ENCODE data around the gene LRFN4.
A peak's percentile ranks its signal among the peaks of the same experiment; 100 is the strongest.
"Not testable (repeated sequence)": the region's sequence is repeated elsewhere in the genome, so short reads cannot be mapped to it uniquely, and the experiment has no call there.

LRFN4 gene
- total RNA-seq, result 13.1 to 19.6 (median 13.9) reads per million in 4 experiments

DNA sequence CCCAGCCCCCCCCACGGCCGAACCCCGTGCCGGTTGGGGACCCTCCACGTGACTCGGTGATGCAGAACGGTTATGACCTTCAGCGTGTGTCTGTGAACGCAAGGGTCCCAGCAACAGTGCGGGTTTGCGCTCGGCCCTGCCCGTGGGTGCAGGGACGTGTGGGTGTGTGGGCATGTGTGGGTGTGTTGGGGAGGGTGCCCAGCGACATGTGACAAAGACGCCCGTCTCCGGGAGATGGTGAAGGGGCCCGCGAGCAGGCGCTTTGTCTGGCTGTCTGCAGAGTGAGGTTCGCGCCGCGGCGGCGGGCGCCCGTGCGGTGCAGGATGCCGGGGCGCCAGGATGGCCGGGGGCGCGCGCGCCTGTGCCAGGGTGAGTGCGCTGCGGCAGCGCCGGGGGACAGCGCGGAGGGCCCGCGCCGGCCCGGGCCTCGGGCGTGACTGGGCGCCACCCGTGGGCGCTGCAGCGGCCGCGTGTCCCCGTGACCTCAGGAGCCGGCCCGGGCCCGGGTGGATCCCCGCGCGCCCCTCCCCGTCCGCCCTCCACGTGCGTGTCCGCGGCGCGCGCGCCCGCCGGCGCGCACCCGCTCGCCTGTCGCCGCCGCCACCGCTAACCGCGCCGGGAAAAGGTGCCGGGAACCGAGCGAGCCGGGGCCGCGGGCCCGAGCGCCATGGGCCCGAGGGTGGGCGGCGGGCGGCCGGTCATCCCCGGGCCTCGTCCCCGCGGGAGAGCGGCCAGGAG, at the start of gene LRFN4:
Gene LRFN4 (plus strand): TSS at position 569 of the 738 bp plus-strand sequence. CDS start 681 bp downstream, outside the sequence.
- DNase-seq, result peak; percentile 37

DNA sequence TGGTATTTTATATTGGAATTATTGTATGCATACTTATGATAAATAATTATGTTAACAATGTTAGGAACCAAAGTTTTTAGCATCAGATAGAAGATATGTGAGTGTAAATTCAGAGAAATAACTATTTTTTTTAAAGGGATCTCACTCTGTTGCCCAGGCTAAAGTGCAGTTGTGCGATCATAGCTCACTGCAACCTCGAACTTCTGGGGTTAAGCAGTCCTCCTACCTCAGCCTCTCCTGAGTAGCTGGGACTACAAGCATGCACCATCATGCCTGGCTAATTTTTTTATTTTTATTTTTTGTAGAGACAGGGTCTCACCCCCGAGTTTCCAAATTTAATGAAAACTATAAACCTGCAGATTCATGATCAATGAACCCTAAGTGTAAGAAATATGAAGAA, 47.3 kb upstream of the LRFN4 start:
- no peak for DNase-seq

DNA sequence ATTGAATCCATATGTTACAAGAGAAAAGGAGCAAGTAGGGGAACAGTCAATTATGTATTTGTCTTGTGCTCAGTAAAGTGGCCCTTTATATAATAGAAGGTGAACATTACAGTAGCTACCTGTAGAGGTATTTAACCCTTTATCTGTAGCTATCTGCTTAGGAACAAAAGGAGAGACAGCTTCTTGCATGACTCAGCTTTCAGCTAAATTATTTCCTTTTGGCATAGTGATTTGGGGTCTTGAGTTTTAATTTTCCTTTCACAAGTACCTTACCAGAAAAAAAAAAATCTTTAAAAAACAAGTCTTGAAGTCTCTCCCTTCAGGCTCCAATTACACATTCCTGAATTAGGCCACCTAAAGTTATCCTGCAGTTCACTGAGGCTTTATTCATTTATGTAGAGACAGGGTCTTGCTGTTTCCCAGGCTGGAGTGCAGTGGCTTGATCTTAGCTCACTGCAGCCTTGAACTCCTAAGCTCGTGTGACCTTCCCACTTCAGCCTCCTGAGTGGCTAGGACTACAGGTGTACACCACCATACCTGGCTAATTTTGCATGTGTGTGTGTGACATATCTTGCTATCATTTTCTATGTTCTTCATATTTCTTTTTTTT, 46.2 kb upstream of the LRFN4 start:
- no peak for DNase-seq

DNA sequence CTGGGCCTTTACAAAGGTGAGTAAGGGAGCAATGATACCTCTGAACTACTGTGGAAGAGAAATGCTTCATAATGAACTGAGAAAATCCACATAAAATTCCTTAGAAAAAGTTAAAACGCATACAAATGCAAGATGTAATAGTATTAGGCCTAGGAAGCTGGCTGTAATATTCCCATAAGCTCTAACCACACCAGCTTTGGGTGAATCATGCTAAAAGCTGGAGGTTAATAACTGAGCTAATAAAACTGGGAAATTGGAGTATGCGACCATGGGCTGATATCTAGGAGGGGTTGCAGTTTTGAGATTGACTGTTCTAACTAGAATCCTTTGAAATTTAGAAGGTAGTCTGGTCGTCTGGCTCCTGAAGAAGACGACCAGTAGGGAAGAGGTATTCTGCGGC, 42.2 kb upstream of the LRFN4 start:
- no peak for DNase-seq

DNA sequence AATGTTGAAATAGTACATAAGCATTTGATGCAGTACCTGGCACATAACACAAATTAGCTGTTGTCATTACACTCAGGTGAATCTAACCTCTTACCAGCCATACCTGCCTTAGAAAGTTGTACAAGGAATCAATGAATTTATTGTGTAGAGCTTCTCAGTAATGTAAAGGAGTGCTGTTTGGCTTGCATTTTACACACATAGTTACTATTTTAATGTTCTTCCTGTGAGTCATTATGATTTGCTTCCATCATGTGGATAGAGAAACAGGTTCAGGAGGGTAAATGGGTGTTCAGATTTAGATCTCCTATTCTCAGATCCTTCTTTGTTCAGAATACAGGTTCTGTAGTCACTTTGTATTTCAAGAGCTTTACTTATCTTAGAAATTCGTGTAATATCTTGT, 41.2 kb upstream of the LRFN4 start:
- no peak for DNase-seq

DNA sequence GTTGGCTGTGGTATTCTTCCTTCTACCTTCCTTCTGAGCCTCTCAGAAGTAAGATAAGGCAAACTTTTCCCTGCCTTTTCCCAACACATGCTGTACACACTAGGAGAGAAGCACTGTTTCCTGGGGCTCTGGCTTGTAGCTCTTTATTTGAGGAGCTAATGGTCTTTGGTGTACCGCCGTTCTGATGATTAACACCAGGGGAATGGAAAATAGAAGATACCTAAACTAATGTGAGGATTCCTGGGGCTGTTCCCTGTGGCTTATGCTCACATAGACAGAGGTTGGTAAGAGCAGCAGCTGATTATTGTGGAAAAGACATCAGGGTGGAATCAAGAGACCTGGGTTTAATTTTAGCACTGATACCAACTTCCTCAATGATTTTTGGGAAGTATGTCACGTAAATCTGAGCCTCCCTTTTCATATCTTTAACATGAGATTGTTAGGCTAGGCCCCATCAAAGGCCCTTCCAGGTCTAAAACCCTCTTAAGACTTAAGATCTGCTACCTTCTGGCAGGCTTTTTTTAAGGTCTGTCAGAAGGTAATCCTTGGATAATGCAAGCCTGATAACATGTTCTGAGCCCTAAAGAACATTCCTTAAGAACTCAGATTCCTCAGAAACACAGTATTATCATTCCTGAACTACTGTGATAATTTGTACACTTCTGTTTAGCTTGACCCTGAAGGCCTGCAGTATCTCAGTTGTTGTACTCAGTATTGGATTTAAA, 38.5 kb upstream of the LRFN4 start:
- DNase-seq, result no peak

DNA sequence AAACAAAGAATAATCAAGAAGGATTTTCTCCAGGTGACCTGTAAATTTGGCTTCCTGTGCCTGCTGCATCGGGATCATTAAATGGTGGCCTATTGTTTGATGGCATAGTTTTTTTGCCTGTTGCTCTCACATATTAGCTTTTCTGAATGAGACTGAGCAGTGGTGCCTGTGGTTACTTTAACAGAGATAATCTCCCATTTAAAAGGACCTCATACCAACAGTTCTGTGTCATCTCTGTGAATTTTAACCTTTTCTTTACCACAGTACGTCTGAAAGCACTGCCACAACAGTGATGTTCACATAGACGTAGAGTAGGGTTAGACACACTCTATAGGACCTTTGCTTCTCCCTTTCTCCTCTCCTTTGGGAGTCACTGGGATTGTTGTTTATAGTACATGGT, 36.5 kb upstream of the LRFN4 start:
- no peak for DNase-seq

DNA sequence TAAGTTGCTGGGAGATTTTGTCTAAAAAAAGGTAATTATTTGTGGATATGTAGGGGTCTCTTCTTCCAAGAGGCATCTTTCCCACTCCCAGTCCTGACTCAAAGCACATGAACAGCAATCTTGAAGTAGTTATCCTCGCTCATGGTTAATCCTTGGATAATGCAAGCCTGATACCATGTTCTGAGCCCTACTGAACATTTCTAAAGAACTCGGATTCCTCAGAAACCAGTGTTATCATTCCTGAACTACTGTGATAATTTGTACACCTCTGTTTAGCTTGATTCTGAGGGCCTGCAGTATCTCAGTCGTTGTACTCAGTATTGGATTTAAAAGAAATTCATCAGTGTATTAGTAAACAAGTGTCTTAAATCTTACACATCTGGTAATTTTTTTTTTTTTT, 36.0 kb upstream of the LRFN4 start:
- no peak for DNase-seq

DNA sequence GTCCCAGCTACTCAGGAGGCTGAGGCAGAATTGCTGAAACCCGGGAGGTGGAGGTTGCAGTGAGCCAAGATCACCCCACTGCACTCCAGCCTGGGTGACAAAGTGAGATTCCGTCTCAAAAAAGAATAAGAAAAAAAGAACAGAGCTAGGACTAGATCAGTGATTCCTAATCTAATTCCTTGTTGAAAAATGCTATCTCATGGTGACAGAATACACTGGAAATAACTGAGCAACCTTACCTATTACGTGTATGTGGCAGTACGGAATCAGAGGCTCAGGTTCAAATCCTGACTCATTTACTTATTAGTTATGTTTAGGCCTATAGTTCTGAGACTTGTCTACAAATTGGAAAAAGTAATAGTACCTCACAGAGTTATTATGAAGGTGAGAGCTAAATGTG, 33.2 kb upstream of the LRFN4 start:
- no peak for DNase-seq

DNA sequence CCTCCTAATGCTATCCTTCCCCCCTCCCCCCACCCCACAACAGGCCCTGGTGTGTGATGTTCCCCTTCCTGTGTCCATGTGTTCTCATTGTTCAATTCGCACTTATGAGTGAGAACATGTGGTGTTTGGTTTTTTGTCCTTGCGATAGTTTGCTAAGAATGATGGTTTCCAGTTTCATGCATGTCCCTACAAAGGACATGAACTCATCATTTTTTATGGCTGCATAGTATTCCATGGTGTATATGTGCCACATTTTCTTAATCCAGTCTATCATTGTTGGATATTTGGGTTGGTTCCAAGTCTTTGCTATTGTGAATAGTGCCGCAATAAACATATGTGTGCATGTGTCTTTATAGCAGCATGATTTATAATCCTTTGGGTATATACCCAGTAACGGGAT, 32.3 kb upstream of the LRFN4 start:
- DNase-seq, result not testable (repeated sequence)

DNA sequence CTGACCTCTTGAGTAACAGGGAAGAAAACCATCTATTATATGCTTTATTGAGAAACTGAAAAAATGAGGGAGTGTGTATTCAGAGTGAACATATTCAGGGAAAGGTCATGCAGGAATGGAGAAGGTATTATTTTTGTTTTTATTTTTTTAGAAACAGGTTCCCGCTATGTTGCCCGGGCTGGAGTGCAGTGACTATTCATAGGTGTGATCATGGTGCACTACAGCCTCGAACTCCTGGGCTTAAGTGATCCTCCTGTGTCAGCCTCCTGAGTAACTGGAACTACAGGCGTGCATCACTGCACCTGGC, 22.4 kb upstream of the LRFN4 start:
- DNase-seq, result no peak

DNA sequence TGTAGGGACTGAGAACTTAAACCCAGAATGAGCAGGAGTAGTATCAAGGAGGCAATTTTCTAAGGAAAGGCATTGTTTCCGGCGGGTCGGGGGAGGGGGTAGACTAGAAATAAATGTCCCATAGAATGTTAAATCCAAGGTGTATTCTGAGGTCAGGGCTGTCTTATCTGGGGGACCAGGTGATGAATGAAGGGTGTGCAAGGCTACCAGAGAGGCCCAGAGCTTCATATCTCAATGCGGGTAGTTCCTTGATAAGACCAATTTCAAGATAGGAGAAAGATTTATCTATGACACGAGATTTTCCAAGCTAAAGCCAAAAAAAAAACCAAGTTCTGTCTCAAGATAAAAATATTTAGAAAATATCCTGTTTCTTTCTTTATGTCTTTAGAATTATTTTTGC, 21.9 kb upstream of the LRFN4 start:
- DNase-seq, result no peak

DNA sequence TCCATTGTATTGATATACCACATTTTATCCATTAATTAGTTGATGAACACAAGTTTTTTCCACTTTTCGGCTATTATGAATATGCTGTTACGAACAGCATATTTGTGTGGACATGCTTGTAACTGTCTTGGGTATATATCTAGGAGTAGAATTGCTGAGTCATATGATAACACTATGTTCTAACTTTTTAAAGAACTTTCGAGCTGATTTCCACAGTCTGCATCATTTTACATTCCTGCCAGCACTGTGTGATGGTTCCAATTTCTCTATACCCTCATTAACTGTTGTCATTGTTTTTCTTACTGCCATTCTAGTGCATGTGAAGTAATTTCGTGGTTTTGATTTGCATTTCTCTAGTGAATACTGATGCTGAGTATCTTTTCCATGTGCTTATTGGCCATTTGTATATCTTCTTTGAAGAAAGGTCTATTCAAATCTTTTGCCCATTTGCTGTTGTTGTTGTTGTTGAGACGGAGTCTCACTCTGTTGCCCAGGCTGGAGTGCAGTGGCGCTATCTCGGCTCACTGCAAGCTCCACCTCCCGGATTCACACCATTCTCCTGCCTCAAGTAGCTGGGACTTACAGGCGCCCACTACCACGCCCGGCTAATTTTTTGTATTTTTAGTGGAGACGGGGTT, 21.0 kb upstream of the LRFN4 start:
- no peak for DNase-seq

DNA sequence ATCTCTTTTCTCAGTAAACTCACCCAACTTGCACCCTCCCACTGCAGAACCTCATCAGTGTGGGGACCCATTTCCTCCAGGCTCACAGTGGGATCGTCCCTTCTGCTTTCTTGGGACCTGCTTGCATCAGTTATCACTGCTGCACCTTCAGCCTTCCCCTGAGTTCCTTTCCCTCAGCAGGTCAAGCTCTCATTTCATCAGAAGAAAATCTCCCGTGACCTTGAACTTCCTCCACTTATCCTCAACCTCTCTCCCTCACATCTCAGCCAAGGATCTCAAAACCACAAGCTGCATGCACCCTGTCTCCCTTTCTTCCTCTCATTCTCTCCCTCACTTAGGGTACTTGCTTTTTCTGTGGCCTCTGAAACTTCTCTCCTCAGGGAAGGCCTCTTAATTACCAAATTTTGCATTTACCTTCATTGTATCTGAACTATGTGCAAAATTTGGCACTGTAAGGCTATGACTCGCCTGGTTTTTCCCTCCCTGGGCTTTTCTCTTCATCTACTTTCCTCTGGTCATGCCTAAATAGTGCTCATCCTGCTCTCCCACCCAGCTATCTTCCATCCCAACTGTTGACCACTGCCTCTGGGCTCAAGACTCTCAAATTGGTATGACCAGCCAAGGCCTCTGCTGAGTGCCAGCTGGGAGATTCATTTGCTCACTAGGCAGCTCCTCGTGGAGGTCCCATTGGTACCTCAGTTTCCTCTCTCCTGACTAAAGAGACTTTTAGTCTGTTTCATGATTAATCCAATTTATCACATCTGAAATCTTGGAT, 16.4 kb upstream of the LRFN4 start:
- DNase-seq, result no peak

DNA sequence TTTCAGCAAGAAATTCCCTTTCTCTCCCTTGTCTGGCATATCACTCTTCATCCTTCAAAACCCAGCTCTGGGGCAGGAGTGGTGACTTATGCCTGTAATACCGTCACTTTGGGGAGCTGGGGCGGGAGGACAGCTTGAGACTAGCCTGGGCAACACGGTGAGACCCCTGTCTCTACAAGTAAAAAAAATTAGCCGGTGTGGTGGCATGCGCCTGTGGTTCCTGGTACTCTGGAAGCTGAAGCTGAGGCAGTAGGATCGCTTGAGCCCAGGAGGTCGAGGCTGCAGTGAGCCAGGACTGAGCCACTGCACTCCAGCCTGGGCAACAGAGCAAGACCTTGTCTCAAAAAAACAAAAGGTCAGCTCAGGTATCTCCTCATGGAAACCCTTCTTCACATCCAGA, 15.0 kb upstream of the LRFN4 start:
- no peak for DNase-seq

DNA sequence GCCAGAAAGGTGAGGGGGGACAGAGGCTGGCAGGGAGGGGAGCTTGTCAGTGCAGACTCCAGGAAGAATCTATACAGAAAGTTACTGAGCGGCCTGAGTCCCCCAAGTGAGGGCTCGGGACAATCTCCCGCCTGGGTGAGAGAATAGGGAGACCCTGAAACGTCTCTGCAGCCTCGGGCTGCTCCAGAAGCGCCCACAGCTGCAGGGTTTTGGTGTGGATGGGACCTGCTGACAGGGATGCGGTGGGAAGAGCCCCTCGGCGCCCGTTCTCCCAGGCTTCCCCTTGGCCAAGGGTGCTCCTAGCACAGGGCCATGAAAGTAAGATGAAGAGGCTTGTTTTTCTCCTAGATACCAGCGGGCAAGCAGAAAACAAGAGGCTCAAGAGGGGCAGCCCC, 14.4 kb upstream of the LRFN4 start:
- DNase-seq, result no peak

DNA sequence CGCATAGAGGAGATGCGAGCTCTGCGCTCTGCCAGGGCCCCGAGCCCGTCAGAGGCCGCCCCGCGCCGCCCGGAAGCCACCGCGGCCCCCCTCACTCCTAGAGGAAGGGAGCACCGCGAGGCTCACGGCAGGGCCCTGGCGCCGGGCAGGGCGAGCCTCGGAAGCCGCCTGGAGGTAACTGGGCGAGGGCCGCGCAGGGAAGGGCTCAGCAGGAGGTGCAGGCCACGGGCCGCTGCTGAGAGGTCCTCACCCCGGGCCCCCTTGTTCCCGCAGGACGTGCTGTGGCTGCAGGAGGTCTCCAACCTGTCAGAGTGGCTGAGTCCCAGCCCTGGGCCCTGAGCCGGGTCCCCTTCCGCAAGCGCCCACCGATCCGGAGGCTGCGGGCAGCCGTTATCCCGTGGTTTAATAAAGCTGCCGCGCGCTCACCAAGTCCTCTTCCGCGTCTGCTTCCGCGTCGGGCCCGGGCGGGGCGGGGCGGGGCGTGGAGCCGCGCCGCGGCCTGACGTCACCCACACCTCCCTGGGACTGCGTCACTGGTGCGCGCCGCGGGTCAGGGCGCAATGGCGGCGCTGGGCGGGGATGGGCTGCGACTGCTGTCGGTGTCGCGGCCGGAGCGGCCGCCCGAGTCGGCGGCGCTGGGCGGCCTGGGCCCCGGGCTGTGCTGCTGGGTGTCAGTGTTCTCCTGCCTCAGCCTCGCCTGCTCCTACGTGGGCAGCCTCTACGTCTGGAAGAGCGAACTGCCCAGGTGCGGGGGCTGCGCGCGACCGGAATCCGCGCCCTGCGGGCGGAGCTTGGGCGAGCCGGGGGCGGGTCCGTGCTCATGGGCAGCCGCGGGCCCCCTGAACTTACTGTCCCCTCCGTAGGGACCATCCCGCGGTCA, 13.7 kb upstream of the LRFN4 start, which contains the start of gene RCE1:
Gene RCE1 (plus strand): TSS at position 546 of the 880 bp plus-strand sequence. CDS start 15 bp downstream, at position 561.
- DNase-seq, result peak; percentile 83

DNA sequence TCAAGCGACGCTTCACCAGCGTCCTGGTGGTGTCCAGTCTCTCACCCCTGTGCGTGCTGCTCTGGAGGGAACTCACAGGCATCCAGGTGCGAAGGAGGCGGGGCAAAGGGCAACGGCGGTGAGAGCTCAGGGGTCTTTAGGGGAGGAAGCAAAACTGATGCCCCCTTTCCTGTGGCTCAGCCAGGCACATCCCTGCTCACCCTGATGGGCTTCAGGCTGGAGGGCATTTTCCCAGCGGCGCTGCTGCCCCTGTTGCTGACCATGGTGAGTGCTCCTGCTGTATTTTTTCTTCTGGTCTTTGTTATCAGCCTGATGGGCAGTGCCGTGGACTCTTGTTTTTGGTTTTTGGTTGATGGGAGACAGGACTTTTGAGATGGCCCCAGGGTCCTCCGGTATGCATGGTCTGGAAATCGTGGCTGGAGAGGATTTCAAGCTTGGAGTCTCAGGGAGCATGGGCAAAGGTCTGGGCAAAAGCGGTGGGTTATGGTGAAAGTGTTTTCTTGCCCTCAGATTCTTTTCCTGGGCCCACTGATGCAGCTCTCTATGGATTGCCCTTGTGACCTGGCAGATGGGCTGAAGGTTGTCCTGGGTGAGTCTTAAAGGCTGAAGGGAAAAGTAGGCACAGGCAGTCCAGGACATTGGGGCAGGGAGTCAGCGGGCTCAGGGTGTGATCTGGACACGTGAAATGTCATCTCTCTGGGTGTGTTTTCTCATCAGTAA, 12.9 kb upstream of the LRFN4 start:
- no peak for DNase-seq

DNA sequence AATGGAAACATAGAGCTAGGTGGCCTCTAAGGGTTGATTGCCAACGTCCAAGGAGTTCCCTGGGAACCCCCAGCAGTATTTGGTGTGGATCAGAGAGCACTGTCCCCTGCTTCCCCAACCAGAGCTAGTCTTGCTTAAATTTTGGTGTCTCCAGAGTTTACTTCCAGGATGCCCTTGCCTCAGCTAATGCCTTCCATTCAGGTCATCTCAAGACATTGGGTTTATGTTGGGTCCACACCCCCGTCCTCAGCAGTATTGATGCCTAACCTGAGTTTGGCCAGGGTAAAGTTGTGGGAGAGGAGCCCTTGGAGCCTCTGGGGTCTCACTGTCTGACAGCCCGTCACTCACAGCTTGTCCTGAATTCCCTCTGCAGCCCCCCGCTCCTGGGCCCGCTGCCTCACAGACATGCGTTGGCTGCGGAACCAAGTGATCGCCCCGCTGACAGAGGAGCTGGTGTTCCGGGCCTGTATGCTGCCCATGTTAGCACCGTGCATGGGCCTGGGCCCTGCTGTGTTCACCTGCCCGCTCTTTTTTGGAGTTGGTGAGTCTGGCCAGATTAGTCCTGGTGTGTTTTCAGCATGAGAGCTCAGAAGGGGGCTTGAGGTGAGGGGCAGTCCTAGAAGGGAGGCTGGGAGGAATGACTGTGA, 12.2 kb upstream of the LRFN4 start:
- no peak for DNase-seq

DNA sequence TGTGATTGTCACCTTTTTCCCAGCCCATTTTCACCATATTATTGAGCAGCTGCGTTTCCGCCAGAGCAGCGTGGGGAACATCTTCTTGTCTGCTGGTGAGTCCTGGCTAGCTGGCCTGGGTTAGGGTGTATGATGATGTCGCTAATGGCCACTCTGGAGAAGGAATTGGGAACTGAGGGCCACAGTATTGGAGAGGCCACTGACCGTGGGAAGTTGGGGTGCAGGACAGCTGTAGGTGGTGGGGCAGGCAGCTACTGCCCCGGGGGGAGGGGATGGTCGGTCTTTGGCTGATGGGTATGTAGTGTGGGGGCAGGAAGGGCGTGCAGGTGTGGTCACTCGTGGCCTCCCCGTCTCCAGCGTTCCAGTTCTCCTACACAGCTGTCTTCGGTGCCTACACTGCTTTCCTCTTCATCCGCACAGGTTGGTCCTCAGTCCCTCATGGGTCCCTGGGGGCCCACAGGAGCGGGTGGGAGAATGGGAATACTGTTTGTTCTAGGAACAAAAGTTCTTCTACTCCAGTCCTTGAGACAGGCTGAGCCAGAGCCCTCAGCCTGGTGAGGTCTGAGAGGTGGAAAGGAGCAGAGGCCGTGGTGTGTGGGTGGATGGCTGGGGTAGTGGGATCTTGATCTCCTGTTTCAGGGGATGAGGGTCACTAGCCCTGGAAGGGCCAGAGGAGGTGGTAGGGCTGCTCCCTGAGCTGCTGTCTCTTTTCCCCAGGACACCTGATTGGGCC, 11.6 kb upstream of the LRFN4 start:
- no peak for DNase-seq

All from effector CD8-positive, alpha-beta T cell (primary cell).